GM12875 (cell line): Measurements from ENCODE around the gene AGRN.

Experiments
- H3K4me3 ChIP-seq: one replicate; pipeline ENCODE4 v1.5.1; 2011; ENCODE audit warnings: low read depth, low read length, control low read depth
- CTCF ChIP-seq: IDR thresholded peaks from 2 replicates; pipeline ENCODE4 v1.5.1; 2011; ENCODE audit warnings: low read depth, mild to moderate bottlenecking, control low read depth, inconsistent platforms, low read length, moderate library complexity, borderline replicate concordance; ENCODE audit not compliant: insufficient read depth

The AGRN gene

GRCh38 chr1:1046767-1047166, 26.8 kb downstream of the AGRN start:
- no peak overlapping the region for H3K4me3 ChIP-seq
- TF ChIP-seq CTCF, result no peak

GRCh38 chr1:1047407-1047806, 27.5 kb downstream of the AGRN start:
- H3K4me3 ChIP-seq, result no peak overlapping the region
- no peak for TF ChIP-seq CTCF

- no peak for TF ChIP-seq CTCF
- no peak overlapping the region for H3K4me3 ChIP-seq
These were observed 28.0 kb downstream of the AGRN start for GRCh38 chr1:1047963-1048362.

- no peak overlapping the region for H3K4me3 ChIP-seq
- no peak for TF ChIP-seq CTCF
These were observed 28.8 kb downstream of the AGRN start for GRCh38 chr1:1048765-1049164.

- H3K4me3 ChIP-seq, result no peak overlapping the region
- TF ChIP-seq CTCF, result no peak
These were observed 29.6 kb downstream of the AGRN start for GRCh38 chr1:1049318-1050165.

GRCh38 chr1:1050577-1051052, 30.7 kb downstream of the AGRN start:
- H3K4me3 ChIP-seq, result no peak overlapping the region
- no peak for TF ChIP-seq CTCF
